Measurements from ENCODE around the gene ARSB.

- peak; percentile 89 for TF ChIP-seq CTCF (IDR thresholded peaks at IDR 0.05; ENCODE audit: insufficient read depth, low read depth, low read length)
- TF ChIP-seq EZH2 (IDR thresholded peaks at IDR 0.05; ENCODE audit: insufficient read depth, low read length), result no peak
Measured at GRCh38 chr5:79020861-79021561, 35.9 kb upstream of the ARSB start.

All from astrocyte (in vitro differentiated cells and primary cell).